GM18499 (cell line): ENCODE measurements around the gene TOP3B.
"Not testable (repeated sequence)": the region's sequence is repeated elsewhere in the genome, so short reads cannot be mapped to it uniquely, and the experiment has no call there.

Source experiments
- ATAC-seq: cut with Tn5 transposase; IDR thresholded peaks from one replicate; pipeline ENCODE4 v1.9.1; 2021; ENCODE audit warnings: moderate number of reproducible peaks; ENCODE audit not compliant: insufficient read depth, unreplicated experiment

Gene TOP3B

DNA sequence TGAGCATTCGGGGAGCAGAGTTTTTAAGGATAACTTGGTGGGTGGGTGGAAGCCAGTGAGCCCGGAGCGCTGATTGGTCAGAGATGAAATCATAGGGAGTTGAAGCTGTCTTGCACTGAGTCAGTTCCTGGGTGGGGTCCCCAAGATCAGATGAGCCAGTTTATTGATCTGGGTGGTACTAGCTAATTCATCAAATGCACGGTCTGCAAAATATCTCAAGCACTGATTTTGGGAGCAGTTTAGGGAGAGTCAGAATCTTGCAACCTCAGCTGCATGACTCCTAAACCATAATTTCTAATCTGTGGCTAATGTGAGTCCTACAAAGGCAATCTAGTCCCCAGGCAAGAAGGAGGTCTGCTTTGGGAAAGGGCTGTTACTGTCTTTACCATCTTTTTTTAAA, 72.2 kb downstream of the TOP3B start:
- ATAC-seq: not testable (repeated sequence)

DNA sequence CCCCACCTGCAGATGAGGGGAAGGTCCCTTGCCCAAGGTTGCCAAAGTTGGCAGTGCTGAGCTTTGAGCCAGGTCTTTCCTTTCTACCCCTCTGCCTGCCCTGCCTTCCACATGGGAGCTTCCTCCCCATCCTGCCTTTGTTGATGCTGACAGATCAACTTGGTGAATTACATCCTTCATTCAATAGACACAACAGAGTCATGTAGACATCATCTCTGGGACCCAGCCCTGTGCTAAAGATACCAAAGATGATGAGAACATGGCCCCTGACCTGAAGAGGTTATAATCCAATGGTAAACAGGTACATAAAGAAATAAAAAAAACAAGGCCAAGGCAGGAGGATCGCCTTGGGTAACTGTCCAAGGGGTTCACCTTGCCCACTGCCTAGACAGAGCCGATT, 72.7 kb downstream of the TOP3B start:
- ATAC-seq: no peak

DNA sequence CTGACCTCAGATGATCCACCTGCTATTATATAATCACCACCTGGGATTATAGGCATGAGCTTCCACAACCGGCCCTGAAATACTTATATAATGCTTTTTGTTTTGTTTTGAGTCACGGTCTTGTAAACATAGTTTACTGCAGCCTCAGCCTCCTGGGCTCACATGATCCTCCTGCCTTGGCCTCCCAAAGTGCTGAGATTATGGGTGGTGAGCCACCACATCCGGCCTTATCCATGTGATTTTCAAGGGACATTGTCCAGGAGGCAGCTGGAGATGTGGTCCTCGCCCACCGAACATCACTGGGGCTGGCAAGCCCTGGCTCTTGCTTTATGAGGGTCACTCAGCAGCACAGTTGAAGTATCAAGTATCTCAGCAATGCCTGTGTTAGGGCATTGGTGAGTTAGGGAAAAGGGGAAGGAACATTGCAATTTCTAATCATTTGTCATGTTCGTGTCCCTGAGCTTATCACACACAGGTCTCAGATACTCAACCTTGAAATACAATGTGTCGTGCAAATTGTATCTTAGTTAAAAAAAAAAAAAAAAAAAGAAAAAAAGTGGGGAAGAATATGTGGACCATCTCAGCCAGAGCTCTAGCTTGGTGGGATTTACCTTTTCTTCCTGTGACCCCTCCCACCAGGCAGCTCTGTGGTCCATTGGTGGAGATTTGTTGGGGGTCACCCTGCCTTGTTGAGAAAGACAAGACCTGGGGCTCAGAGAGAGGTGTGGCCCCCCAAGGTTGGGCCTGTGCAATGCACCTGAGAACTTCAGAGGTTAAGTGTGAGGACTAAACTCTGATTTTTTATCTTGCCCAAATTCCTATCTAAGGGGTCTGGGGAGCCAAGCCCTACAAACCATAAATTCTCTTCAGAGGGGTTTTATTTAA, 74.7 kb downstream of the TOP3B start:
- ATAC-seq: no peak
